Neural progenitor cell (in vitro differentiated cells): Measurements from ENCODE around the gene MDM2. TPM values are rescaled to one million over a fixed set of nuclear protein-coding genes. Genes with fewer than 3 reads are reported as not detected.

Experiments
- DNase-seq: peaks from one replicate; pipeline ENCODE4 v3.0.0-alpha.2; 2016; ENCODE audit warnings: low spot score
- H2AFZ ChIP-seq: fragments of 200-600 bp; sonication (generic); replicated peaks from 2 replicates; pipeline ENCODE4 v1.6.1; 2016; ENCODE audit warnings: antibody characterized with exemption
- H3F3A ChIP-seq: fragments of 200-600 bp; sonication (generic); 2 replicates; pipeline ENCODE4 v1.6.1; 2016; ENCODE audit warnings: antibody characterized with exemption, low read depth
- H3K27ac ChIP-seq: fragments of 200-600 bp; sonication (generic); 2 replicates; pipeline ENCODE4 v1.5.1; 2016; ENCODE audit warnings: mild to moderate bottlenecking
- H3K27me3 ChIP-seq: fragments of 200-600 bp; sonication (generic); 2 replicates; pipeline ENCODE4 v1.6.1; 2016; ENCODE audit warnings: mild to moderate bottlenecking, moderate library complexity
- H3K36me3 ChIP-seq: fragments of 200-600 bp; sonication (generic); 2 replicates; pipeline ENCODE4 v1.5.1; 2016
- H3K4me1 ChIP-seq: fragments of 200-600 bp; sonication (generic); 2 replicates; pipeline ENCODE4 v1.6.1; 2016; ENCODE audit warnings: mixed run types
- H3K4me2 ChIP-seq: fragments of 200-600 bp; sonication (generic); 2 replicates; pipeline ENCODE4 v1.6.1; 2016
- H3K4me3 ChIP-seq: fragments of 200-600 bp; sonication (generic); 2 replicates; pipeline ENCODE4 v1.5.1; 2016
- H3K79me2 ChIP-seq: fragments of 200-600 bp; sonication (generic); 2 replicates; pipeline ENCODE4 v1.6.1; 2016; ENCODE audit warnings: low read depth
- H3K9ac ChIP-seq: fragments of 200-600 bp; sonication (generic); 2 replicates; pipeline ENCODE4 v1.6.1; 2016
- H3K9me3 ChIP-seq: fragments of 200-600 bp; sonication (generic); 2 replicates; pipeline ENCODE4 v1.5.1; 2016; ENCODE audit warnings: low read depth
- H4K20me1 ChIP-seq: fragments of 200-600 bp; sonication (generic); 2 replicates; pipeline ENCODE4 v1.6.1; 2016; ENCODE audit warnings: low read depth
- H3K27ac Mint-ChIP-seq: 3 replicates; pipeline ENCODE4 v1.8.0; 2021; ENCODE audit warnings: mixed read lengths
- H3K27me3 Mint-ChIP-seq: 2 replicates; pipeline ENCODE4 v1.8.0; 2022; ENCODE audit warnings: low read depth, mild to moderate bottlenecking, inconsistent platforms, moderate library complexity, mixed read lengths; ENCODE audit not compliant: insufficient read depth
- H3K36me3 Mint-ChIP-seq: 3 replicates; pipeline ENCODE4 v1.8.0; 2021; ENCODE audit warnings: mixed read lengths
- H3K4me1 Mint-ChIP-seq: 3 replicates; pipeline ENCODE4 v1.8.0; 2021; ENCODE audit warnings: mixed read lengths
- H3K4me3 Mint-ChIP-seq: 3 replicates; pipeline ENCODE4 v1.8.0; 2021; ENCODE audit warnings: mild to moderate bottlenecking, moderate library complexity, mixed read lengths
- H3K9me3 Mint-ChIP-seq: 3 replicates; pipeline ENCODE4 v1.8.0; 2020; ENCODE audit warnings: mixed read lengths
- EZH2 ChIP-seq: fragments of 200-600 bp; sonication (generic); IDR thresholded peaks from 2 replicates; pipeline ENCODE4 v1.6.1; 2017; ENCODE audit warnings: antibody characterized with exemption, mild to moderate bottlenecking, moderate library complexity
- EZH2phosphoT487 ChIP-seq: fragments of 200-600 bp; sonication (generic); IDR thresholded peaks from 2 replicates; pipeline ENCODE4 v1.6.1; 2017; ENCODE audit warnings: antibody characterized with exemption
- total RNA-seq: library from RNA; depleted of rRNA; stranded (reverse); fragments of >200 nt; gene quantifications from 2 replicates; pipeline ENCODE4 v1.2.3, GENCODE V29; 2015; ENCODE audit warnings: low replicate concordance
- TF ChIP-seq, protein P1 (sequence below): fragments of 200-600 bp; sonication (generic); IDR thresholded peaks from 2 replicates; pipeline ENCODE4 v1.5.1; 2017; ENCODE audit warnings: antibody characterized with exemption, mild to moderate bottlenecking

Gene MDM2
- total RNA-seq, 1 donor from 2014 or later = 93.8 TPM

GRCh38 chr12:68831751-68832503 lies 23.9 kb downstream of the MDM2 start:
- peaks cover 3% of the 10 kb centered on the region for H3K4me1 Mint-ChIP-seq
- Histone ChIP-seq H3K79me2 (peaks cover 7% of the 10 kb centered on the region), H3K27ac (no peak overlapping the region), H3K27me3 (no peaks in the 10 kb centered on the region), H3K36me3 (peaks cover 26% of the 10 kb centered on the region), H2AFZ (no peak overlapping the region), H3K4me3 (no peak overlapping the region), H3K9ac (no peak overlapping the region), H3K9me3 (no peaks in the 10 kb centered on the region), H3K4me1 (peaks cover 6% of the 10 kb centered on the region), H3K4me2 (no peak overlapping the region), H3F3A (peaks cover 32% of the 10 kb centered on the region), H4K20me1 (peaks cover 5% of the 10 kb centered on the region)
- H3K27me3 Mint-ChIP-seq = no peaks in the 10 kb centered on the region
- TF ChIP-seq, protein P1, sequence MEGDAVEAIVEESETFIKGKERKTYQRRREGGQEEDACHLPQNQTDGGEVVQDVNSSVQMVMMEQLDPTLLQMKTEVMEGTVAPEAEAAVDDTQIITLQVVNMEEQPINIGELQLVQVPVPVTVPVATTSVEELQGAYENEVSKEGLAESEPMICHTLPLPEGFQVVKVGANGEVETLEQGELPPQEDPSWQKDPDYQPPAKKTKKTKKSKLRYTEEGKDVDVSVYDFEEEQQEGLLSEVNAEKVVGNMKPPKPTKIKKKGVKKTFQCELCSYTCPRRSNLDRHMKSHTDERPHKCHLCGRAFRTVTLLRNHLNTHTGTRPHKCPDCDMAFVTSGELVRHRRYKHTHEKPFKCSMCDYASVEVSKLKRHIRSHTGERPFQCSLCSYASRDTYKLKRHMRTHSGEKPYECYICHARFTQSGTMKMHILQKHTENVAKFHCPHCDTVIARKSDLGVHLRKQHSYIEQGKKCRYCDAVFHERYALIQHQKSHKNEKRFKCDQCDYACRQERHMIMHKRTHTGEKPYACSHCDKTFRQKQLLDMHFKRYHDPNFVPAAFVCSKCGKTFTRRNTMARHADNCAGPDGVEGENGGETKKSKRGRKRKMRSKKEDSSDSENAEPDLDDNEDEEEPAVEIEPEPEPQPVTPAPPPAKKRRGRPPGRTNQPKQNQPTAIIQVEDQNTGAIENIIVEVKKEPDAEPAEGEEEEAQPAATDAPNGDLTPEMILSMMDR = no peak
- no peak for TF ChIP-seq EZH2phosphoT487
- no peak for TF ChIP-seq EZH2
- peaks cover 26% of the 10 kb centered on the region for H3K36me3 Mint-ChIP-seq
- DNase-seq = no peak
- H3K4me3 Mint-ChIP-seq = no peak overlapping the region
- H3K9me3 Mint-ChIP-seq = no peaks in the 10 kb centered on the region
- H3K27ac Mint-ChIP-seq = no peak overlapping the region

DNA sequence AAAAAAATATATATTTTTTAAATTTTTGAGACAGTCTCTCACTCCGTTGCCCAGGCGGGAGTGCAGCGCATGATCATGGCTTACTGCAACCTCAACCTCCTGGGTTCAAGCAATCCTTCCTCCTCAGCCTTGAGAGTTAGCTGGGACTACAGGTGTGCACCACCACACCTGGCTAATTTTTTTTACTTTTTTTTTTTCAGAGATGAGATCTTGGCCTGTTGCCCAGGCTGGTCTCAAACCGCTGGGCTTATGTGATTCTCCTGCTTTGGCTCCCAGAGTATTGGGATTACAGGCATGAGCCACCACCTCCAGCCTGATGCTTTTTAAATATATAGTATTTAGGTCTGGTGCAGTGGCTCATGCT lies 24.5 kb downstream of the MDM2 start:
- H3K4me2 ChIP-seq = no peak overlapping the region
- peaks cover 25% of the 10 kb centered on the region for H3K36me3 ChIP-seq
- H3K4me1 ChIP-seq = peaks cover 6% of the 10 kb centered on the region
- no peak overlapping the region for H3K4me3 Mint-ChIP-seq
- no peaks in the 10 kb centered on the region for H3K9me3 ChIP-seq
- H3K4me3 ChIP-seq = no peak overlapping the region
- H3K27me3 Mint-ChIP-seq = no peaks in the 10 kb centered on the region
- no peak overlapping the region for H3K27ac ChIP-seq
- no peak for DNase-seq
- TF ChIP-seq, protein P1 = no peak
- TF ChIP-seq EZH2 = no peak
- no peak for TF ChIP-seq EZH2phosphoT487
- H3K79me2 ChIP-seq = peaks cover 7% of the 10 kb centered on the region
- H4K20me1 ChIP-seq = peaks cover 5% of the 10 kb centered on the region
- H3F3A ChIP-seq = peaks cover 28% of the 10 kb centered on the region
- peaks cover 3% of the 10 kb centered on the region for H3K4me1 Mint-ChIP-seq
- peaks cover 21% of the 10 kb centered on the region for H3K36me3 Mint-ChIP-seq
- no peaks in the 10 kb centered on the region for H3K9me3 Mint-ChIP-seq
- H2AFZ ChIP-seq = no peak overlapping the region
- H3K9ac ChIP-seq = no peak overlapping the region
- no peaks in the 10 kb centered on the region for H3K27me3 ChIP-seq
- no peak overlapping the region for H3K27ac Mint-ChIP-seq

GRCh38 chr12:68833508-68833907 lies 25.5 kb downstream of the MDM2 start:
- DNase-seq = no peak
- H4K20me1 ChIP-seq = peaks cover 5% of the 10 kb centered on the region
- peaks cover 24% of the 10 kb centered on the region for H3F3A ChIP-seq
- H3K9ac ChIP-seq = no peak overlapping the region
- no peak overlapping the region for H3K27ac Mint-ChIP-seq
- no peak overlapping the region for H3K4me3 ChIP-seq
- peaks cover 28% of the 10 kb centered on the region for H3K36me3 ChIP-seq
- H3K4me3 Mint-ChIP-seq = no peak overlapping the region
- no peak overlapping the region for H2AFZ ChIP-seq
- no peaks in the 10 kb centered on the region for H3K27me3 Mint-ChIP-seq
- H3K79me2 ChIP-seq = peaks cover 7% of the 10 kb centered on the region
- no peak for TF ChIP-seq EZH2
- TF ChIP-seq EZH2phosphoT487 = no peak
- TF ChIP-seq, protein P1 = no peak
- H3K9me3 ChIP-seq = no peaks in the 10 kb centered on the region
- H3K27me3 ChIP-seq = no peaks in the 10 kb centered on the region
- no peak overlapping the region for H3K27ac ChIP-seq
- H3K4me1 ChIP-seq = peaks cover 6% of the 10 kb centered on the region
- peaks cover 3% of the 10 kb centered on the region for H3K4me1 Mint-ChIP-seq
- H3K9me3 Mint-ChIP-seq = no peaks in the 10 kb centered on the region
- H3K4me2 ChIP-seq = no peak overlapping the region
- H3K36me3 Mint-ChIP-seq = peaks cover 27% of the 10 kb centered on the region
